ENCODE data around the gene TNFRSF14. TPM values are rescaled to one million over a fixed set of nuclear protein-coding genes. Genes with fewer than 3 reads are reported as not detected.

Gene TNFRSF14
- total RNA-seq, 1 donor from 2014 or later: 8.5 TPM

DNA sequence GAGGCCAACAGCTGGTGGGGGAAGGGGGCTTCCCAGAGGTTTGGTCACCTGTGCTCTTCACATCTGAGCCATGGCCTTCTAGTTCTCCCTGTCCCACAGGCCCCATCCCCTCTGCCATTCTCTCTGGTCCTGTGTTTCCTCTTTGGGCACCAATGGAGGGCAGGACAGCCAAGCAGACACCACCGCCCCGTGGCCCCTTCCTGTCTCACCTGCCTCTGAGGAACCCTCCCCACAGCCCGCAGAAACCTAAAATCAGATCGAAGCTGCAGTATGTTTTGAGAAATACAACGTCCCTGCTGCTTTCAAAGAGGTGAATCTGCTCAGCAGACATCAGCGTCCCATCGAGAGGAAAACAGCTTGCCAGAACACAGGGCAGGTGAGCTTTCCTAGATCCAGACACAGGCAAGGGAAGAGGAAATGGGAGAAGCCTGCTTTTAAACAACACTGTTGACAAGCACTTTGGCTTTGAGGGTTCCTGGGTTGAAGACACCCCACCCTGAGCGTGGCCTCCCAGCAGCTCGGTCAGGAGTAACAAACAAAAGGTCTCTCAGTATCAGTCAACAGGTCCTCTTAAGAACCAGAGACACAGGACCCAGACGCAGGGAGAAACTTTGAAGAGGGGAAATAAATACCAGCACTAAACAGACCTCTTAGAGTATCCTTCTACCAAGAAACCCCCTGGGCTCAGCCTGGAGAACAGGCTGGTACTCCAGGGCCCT lies 32.1 kb upstream of the TNFRSF14 start:
- DNase-seq (ENCODE audit: extremely low spot score, unreplicated experiment): no peak
- Mint-ChIP-seq H3K27me3 (peaks cover 13% of the 10 kb centered on the region), H3K9me3 (no peaks in the 10 kb centered on the region), H3K36me3 (no peaks in the 10 kb centered on the region), H3K4me1 (ENCODE audit: unreplicated experiment) (peaks cover 20% of the 10 kb centered on the region), H3K27ac (peak overlapping the region; percentile 20), H3K4me3 (peak overlapping the region; percentile 96)
- TF ChIP-seq, protein P1, sequence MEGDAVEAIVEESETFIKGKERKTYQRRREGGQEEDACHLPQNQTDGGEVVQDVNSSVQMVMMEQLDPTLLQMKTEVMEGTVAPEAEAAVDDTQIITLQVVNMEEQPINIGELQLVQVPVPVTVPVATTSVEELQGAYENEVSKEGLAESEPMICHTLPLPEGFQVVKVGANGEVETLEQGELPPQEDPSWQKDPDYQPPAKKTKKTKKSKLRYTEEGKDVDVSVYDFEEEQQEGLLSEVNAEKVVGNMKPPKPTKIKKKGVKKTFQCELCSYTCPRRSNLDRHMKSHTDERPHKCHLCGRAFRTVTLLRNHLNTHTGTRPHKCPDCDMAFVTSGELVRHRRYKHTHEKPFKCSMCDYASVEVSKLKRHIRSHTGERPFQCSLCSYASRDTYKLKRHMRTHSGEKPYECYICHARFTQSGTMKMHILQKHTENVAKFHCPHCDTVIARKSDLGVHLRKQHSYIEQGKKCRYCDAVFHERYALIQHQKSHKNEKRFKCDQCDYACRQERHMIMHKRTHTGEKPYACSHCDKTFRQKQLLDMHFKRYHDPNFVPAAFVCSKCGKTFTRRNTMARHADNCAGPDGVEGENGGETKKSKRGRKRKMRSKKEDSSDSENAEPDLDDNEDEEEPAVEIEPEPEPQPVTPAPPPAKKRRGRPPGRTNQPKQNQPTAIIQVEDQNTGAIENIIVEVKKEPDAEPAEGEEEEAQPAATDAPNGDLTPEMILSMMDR (conservative IDR thresholded peaks at IDR 0.05): no peak

DNA sequence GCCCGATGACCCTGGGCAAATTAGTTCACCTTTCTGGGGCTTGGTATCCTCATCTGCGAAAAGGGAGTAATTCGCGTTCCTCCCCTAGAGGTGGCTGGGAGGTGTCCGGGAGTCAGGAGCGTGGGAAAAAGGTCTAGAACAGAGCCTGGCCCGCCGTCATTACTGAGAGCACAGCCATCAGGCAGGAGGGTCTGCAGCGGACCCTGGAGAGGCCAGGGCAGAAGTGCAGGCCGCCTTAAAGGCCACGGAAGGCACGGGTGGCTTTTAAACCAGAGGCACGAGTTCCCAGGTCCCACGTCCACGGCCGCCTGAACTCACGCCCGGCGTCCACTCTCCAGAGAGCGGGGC lies 30.6 kb upstream of the TNFRSF14 start:
- TF ChIP-seq, protein P1 (conservative IDR thresholded peaks at IDR 0.05): no peak
- Mint-ChIP-seq H3K27me3 (peaks cover 15% of the 10 kb centered on the region), H3K4me3 (peak overlapping the region; percentile 96), H3K4me1 (ENCODE audit: unreplicated experiment) (peaks cover 20% of the 10 kb centered on the region), H3K27ac (peak overlapping the region; percentile 83), H3K9me3 (no peaks in the 10 kb centered on the region), H3K36me3 (no peaks in the 10 kb centered on the region)
- DNase-seq (ENCODE audit: extremely low spot score, unreplicated experiment): no peak

DNA sequence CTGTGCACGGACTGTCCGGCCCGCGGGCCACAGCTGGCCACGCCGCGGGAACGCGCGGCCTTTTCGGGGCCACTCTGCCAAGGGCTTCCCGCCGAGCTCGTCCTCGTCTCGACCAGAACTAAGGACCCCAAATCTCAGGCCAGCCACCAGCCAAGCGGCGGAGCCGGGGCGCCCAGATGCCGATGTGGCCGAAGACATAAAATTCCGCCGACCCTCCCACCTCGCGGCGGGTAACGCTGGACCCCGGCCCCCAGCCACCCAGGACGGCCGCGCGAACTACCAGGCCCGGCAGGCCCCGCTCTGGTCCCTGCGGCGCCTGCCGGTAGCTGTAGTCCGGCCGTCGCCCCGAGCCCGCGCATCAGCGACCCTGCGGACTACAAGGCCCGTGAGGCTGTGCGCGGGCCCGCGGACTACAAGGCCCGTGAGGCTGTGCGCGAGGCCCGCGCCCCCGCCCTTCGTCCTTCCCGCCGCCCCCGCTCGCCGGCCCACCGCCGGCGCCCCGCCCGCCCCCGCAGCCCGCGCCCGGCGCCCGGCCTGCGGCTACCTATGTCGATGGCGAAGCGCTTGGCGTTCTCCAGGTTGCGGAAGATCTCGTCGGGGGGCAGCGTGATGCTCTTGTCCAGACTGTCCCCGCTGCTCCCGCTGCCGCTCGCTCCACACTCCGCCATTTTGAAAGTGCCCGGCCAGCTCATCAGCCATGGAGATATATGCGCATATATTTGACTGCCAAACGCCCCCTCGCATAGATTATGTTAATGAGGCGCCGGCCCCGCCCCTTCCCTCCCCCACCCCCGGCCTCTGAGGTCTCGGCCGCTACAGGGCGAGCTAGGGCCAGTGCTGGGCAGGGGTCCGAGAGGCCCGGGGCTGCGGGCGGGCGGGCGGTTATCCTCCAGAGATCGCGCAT lies 30.0 kb upstream of the TNFRSF14 start, which contains the start of gene PANK4:
Gene PANK4 (minus strand): TSS at position 677 of the 904 bp plus-strand sequence. CDS start 9 bp downstream, at position 668.
- Mint-ChIP-seq H3K9me3 (no peaks in the 10 kb centered on the region), H3K27me3 (peaks cover 18% of the 10 kb centered on the region), H3K27ac (peak within 1 kb of the TSS; percentile 94), H3K4me1 (ENCODE audit: unreplicated experiment) (peaks cover 20% of the 10 kb centered on the region), H3K36me3 (no peaks in the 10 kb centered on the region), H3K4me3 (peak within 1 kb of the TSS; percentile 96)
- DNase-seq (ENCODE audit: extremely low spot score, unreplicated experiment): peak; percentile 92
- TF ChIP-seq, protein P1 (conservative IDR thresholded peaks at IDR 0.05): peak; percentile 30

DNA sequence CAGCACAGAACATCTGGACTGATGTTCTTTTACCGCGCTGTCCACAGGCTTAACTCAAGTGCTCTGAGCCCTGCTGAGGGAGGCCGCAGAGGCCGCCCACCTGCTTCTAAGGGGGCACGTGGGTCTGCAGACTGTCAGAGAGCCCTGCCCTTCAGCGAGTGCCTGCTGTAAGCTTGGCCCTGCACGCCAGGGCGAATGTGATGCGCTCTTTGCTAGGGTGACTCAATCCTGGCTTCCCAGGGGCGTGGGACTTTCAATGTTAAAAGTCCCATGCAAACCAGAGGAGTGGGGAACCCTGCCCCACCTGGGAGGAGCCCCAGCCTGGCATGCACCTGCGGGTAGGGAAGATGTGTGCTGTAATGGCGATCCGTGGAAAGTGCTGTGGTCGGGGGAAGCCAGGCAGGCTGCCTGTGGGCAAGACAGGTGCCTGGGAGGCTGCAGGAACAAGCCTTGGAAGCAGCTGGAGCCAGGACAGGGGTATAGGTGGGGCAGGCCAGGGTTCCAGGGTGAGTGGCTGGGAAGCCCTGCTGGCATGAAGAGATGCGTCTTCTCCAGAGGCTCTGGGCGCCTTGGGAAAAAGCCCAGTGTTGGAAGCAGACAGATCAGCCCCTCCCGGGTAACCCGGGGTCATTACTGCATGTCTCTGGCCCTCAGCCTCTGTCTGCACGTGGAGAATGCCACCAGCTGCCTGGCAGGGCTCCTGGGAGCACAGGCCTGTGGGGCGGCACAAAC lies 29.2 kb upstream of the TNFRSF14 start:
- Mint-ChIP-seq H3K27ac (peak overlapping the region; percentile 94), H3K27me3 (peaks cover 24% of the 10 kb centered on the region), H3K9me3 (no peaks in the 10 kb centered on the region), H3K4me1 (ENCODE audit: unreplicated experiment) (peaks cover 20% of the 10 kb centered on the region), H3K4me3 (peak overlapping the region; percentile 80), H3K36me3 (no peaks in the 10 kb centered on the region)
- no peak for DNase-seq (ENCODE audit: extremely low spot score, unreplicated experiment)
- TF ChIP-seq, protein P1 (conservative IDR thresholded peaks at IDR 0.05): no peak

DNA sequence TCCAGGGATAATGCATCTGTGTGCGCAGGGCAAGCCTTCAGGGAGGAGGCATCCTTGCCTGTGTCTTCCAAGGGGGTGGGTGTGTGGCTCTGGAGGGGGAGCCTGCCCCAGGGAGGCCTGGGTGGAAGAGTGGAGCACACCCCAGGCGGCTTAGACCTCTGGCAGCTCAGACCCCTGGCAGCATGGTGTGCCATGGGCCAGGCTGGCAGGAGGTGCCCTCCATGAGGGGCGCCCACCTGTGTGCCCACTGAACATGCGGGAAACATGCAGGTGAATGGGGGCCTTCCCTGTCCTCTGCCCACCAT lies 28.7 kb upstream of the TNFRSF14 start:
- Mint-ChIP-seq H3K4me3 (peak overlapping the region; percentile 80), H3K9me3 (no peaks in the 10 kb centered on the region), H3K27ac (no peak overlapping the region)

More for the DNA sequence above, 28.7 kb upstream of the TNFRSF14 start:
- peaks cover 26% of the 10 kb centered on the region for H3K27me3 Mint-ChIP-seq
- TF ChIP-seq, protein P1 (conservative IDR thresholded peaks at IDR 0.05): no peak
- DNase-seq (ENCODE audit: extremely low spot score, unreplicated experiment): no peak
- peaks cover 20% of the 10 kb centered on the region for H3K4me1 Mint-ChIP-seq (ENCODE audit: unreplicated experiment)
- no peaks in the 10 kb centered on the region for H3K36me3 Mint-ChIP-seq
